DND-41 (cell line): ENCODE measurements around the gene ERI2.

ENCODE experiments used
- CTCF ChIP-seq: IDR thresholded peaks from 2 replicates; pipeline ENCODE4 v1.5.1; 2012; ENCODE audit warnings: borderline replicate concordance, low read length, moderate library complexity, mild to moderate bottlenecking; ENCODE audit not compliant: poor library complexity, severe bottlenecking; ENCODE audit errors: extremely low read depth
- EZH2 ChIP-seq: IDR thresholded peaks from 3 replicates; pipeline ENCODE4 v1.6.1; 2012; ENCODE audit warnings: borderline replicate concordance, low read depth, mild to moderate bottlenecking, moderate library complexity, low read length, inconsistent platforms; ENCODE audit not compliant: severe bottlenecking

DNA sequence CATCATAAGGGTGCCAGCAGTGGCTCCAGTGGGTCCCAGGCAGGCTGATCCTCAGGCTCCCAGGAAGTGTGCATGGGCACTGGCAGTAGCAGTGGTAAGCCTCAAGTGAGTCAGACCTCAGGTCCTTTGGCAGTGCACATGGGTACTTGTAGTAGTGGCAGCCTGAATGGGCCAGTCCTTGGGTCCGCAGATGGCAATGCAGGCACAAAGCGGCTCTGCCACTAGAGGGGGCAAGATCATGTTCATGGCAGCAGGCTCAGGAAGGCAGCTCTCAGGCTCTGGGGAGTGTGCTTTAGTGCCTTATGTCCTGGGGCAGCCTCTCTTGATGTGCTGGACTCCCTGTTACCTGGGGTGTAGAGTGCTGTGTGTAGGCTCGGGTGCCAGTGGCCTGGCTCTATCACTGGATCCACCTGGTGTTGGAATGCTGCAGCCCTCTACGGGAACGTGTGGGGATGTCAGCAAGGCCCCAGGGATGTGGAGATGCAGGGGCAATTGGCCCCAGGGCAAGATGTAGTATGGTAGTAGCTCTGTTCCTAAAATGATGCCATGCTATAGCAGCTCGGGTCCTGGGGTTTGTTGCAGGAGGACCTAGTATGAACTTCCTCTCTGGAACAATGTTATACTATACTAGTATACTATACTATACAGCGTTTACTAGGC, 31.4 kb downstream of the ERI2 start:
- peak; percentile 80 for TF ChIP-seq CTCF
- TF ChIP-seq EZH2: no peak
